Esophagus (tissue), 2 donors: ENCODE measurements around the gene FAM120C. TPM values are rescaled to one million over a fixed set of nuclear protein-coding genes. Genes with fewer than 3 reads are reported as not detected.

ENCODE experiments used
- H3K27ac ChIP-seq, 2 donors: one replicate each; pipeline ENCODE4 v1.5.1; 2013; ENCODE audit warnings: low read depth in 2 of 2, mild to moderate bottlenecking in 2 of 2, inconsistent platforms in 1 of 2, low read length in 1 of 2, moderate library complexity in 1 of 2
- H3K27me3 ChIP-seq, 2 donors: one replicate each; pipeline ENCODE4 v1.6.1; 2013; ENCODE audit warnings: low read length in 2 of 2, control low read depth in 1 of 2, mild to moderate bottlenecking in 1 of 2; ENCODE audit not compliant: insufficient read depth in 2 of 2, control insufficient read depth in 1 of 2
- H3K36me3 ChIP-seq, 2 donors: one replicate each; pipeline ENCODE4 v1.6.1; 2013; ENCODE audit warnings: low read length in 1 of 2; ENCODE audit not compliant: control insufficient read depth in 2 of 2, insufficient read depth in 2 of 2
- H3K4me1 ChIP-seq, 2 donors: one replicate each; pipeline ENCODE4 v1.6.1; 2013; ENCODE audit warnings: low read length in 1 of 2; ENCODE audit not compliant: control insufficient read depth in 2 of 2, insufficient read depth in 2 of 2
- H3K4me3 ChIP-seq, 2 donors: one replicate each; pipeline ENCODE4 v1.5.1; 2013; ENCODE audit warnings: low read length in 2 of 2, mild to moderate bottlenecking in 2 of 2, low read depth in 1 of 2, moderate library complexity in 1 of 2
- H3K9me3 ChIP-seq, 2 donors: one replicate each; pipeline ENCODE4 v1.6.1; 2013; ENCODE audit warnings: mild to moderate bottlenecking in 2 of 2, low read depth in 1 of 2, low read length in 1 of 2, moderate library complexity in 1 of 2; ENCODE audit not compliant: control insufficient read depth in 2 of 2, insufficient read depth in 1 of 2
- WGBS, 2 donors: extraction: QIAGEN DNeasy Blood & Tissue Kit; methylation state at CpG; one replicate each; pipeline ENCODE4 v1.1.7; 2013; 5-methylcytosine and 5-hydroxymethylcytosine counted together
- polyA plus RNA-seq, 2 donors: library from polyadenylated mRNA; stranded (reverse); fragments of 200-250 nt; gene quantifications; one replicate each; pipeline ENCODE4 v1.2.3, GENCODE V29; 2013
- donor health status: healthy with polysubstance abuse.
- donor health status: Bipolar disorder and iron deficiency.

Gene FAM120C
- polyA plus RNA-seq, 2 donors: 2.5 to 3.5 TPM

DNA sequence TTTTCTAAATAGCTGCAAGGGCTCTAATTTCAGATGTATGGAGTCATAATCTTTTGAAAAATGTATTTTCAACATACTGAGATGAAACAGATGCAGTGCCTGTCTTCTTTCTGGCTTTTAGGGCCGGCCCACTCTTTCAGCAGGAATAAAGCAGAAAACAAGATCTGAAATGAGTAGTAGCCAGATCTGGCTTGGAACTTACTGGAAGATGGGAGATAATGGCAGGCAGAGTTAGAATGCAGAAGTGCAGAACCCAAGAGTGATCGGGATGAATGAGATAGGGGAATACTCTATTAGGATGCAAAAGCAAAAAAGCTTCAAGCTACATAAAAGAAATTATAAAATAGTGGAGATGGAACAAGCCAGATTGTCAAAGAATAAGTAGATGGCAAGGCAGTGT, 1.4 kb upstream of the FAM120C start:
- Histone ChIP-seq H3K4me1 (peaks cover 0 to 2% of the 10 kb centered on the region in 2 donors), H3K4me3 (no peak overlapping the region), H3K36me3 (no peaks in the 10 kb centered on the region), H3K9me3 (no peaks in the 10 kb centered on the region), H3K27ac (no peak overlapping the region), H3K27me3 (no peaks in the 10 kb centered on the region)
- WGBS, 2 donors: 84 to 85% methylated on average over 2 of the region's 2 CpGs

DNA sequence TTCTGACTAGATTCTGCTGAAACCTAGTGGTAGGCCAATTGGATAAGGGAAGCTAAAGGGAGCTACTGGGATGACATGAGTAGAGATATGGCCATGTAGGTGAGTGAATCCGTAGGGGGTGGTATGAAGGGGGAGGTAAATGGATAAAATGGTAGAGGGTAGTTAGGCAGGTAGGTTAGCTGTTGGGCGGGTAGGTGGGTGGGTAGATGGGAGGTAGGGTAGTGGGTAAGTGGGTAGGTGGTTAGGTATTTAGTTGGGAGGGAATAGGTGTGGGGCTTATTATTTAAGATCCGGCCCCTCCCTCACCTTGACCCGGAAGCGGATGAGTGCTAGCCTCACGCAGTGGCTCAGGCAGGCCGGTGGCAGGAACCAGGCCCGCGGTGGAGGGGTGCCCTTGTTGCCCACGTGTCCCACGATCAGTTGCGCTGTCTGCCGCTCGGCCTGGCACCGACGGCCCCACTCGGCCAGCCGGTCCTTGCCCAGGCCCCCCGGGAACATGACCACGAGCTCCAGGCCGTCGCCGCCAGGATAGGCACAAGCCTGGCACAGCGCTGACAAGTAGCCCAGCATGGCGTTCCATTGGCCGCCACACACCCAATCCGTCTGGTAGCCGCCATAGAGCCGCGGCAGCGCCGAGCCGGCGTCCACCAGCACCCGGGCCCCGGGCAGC, 725 bp downstream of the FAM120C start:
- Histone ChIP-seq H3K27ac (peak overlapping the region; percentile 86 to 89), H3K4me1 (peaks cover 0 to 2% of the 10 kb centered on the region in 2 donors)
- 1 to 29% methylated on average over 29 to 36 of the region's 36 CpGs for WGBS, 2 donors

GRCh38 chrX:54181202-54181953, 1.7 kb downstream of the FAM120C start:
- H3K27me3 ChIP-seq: no peaks in the 10 kb centered on the region
- WGBS, 2 donors: 21 to 38% methylated on average over 4 of the region's 4 CpGs
- peaks cover 0 to 2% of the 10 kb centered on the region in 2 donors for H3K4me1 ChIP-seq
- peak overlapping the region; percentile 16 to 89 for H3K27ac ChIP-seq
- H3K9me3 ChIP-seq: no peaks in the 10 kb centered on the region
- no peaks in the 10 kb centered on the region for H3K36me3 ChIP-seq
- H3K4me3 ChIP-seq: peak overlapping the region in 1 of 2 donors; percentile 64

More for the DNA sequence above, 725 bp downstream of the FAM120C start:
- no peaks in the 10 kb centered on the region for H3K27me3 ChIP-seq
- H3K9me3 ChIP-seq: no peaks in the 10 kb centered on the region
- H3K36me3 ChIP-seq: no peaks in the 10 kb centered on the region
- H3K4me3 ChIP-seq: peak overlapping the region; percentile 64 to 86

DNA sequence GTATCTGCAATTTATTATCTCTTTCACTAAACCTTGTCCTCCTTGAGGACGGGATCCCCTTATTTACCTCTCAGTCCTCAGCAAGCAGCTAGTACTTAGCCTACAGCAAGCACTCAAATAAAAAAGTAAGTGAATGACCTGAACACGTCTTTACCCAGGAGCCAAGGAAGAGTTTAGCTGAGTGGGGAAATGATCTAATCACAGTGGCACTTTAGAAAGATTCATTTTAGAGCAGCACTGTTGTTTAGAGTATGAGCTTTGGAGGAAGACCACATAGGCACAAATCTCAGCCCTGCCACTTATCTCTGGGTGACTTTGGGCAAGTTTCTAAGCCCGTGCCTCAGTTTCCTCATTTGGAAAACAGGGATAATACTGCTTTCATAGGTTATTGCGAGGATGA, 2.7 kb downstream of the FAM120C start:
- H3K4me3 ChIP-seq: no peak overlapping the region
- no peak overlapping the region for H3K27ac ChIP-seq
- peaks cover 0 to 2% of the 10 kb centered on the region in 2 donors for H3K4me1 ChIP-seq
- no peaks in the 10 kb centered on the region for H3K27me3 ChIP-seq
- H3K36me3 ChIP-seq: no peaks in the 10 kb centered on the region
- 47 to 48% methylated on average over 4 of the region's 4 CpGs for WGBS, 2 donors
- H3K9me3 ChIP-seq: no peaks in the 10 kb centered on the region

- no peak overlapping the region for H3K27ac ChIP-seq
- H3K4me1 ChIP-seq: peaks cover 0 to 2% of the 10 kb centered on the region in 2 donors
- WGBS, 2 donors: 35 to 43% methylated on average over 5 of the region's 5 CpGs
- H3K36me3 ChIP-seq: no peaks in the 10 kb centered on the region
- no peaks in the 10 kb centered on the region for H3K9me3 ChIP-seq
- H3K4me3 ChIP-seq: no peak overlapping the region
- no peaks in the 10 kb centered on the region for H3K27me3 ChIP-seq
Measured at GRCh38 chrX:54178100-54178940, 4.7 kb downstream of the FAM120C start.

GRCh38 chrX:54177306-54177705, 5.7 kb downstream of the FAM120C start:
- Histone ChIP-seq H3K9me3 (no peaks in the 10 kb centered on the region), H3K27me3 (no peaks in the 10 kb centered on the region), H3K36me3 (no peaks in the 10 kb centered on the region), H3K4me1 (peaks cover 0 to 2% of the 10 kb centered on the region in 2 donors), H3K27ac (peak overlapping the region; percentile 29 to 70), H3K4me3 (no peak overlapping the region)
- WGBS, 2 donors: 54 to 77% methylated on average over 3 of the region's 3 CpGs

DNA sequence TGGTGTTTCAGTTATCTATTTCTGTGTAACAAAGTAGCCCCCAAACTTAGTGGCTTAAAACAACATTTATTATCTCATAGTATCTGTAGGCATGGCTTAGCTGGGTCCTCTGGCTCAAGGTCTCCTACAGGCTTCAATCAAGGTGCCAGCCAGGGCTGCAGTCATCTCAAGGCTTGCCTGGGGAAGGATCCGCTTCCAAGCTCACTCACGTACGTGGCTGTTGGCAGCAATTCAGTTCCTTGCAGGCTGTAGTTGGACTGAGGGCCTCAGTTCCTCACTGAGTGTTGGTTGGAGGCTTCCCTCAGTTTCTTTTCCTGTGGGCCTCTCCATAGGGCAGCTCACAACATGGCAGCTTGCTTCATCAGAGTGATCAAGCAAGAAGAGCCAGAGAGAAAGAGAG, 9.3 kb downstream of the FAM120C start:
- Histone ChIP-seq H3K36me3 (no peaks in the 10 kb centered on the region), H3K4me1 (no peaks in the 10 kb centered on the region), H3K27ac (no peak overlapping the region), H3K27me3 (no peaks in the 10 kb centered on the region), H3K9me3 (no peaks in the 10 kb centered on the region), H3K4me3 (no peak overlapping the region)
- WGBS, 2 donors: 59 to 71% methylated on average over 3 of the region's 3 CpGs

DNA sequence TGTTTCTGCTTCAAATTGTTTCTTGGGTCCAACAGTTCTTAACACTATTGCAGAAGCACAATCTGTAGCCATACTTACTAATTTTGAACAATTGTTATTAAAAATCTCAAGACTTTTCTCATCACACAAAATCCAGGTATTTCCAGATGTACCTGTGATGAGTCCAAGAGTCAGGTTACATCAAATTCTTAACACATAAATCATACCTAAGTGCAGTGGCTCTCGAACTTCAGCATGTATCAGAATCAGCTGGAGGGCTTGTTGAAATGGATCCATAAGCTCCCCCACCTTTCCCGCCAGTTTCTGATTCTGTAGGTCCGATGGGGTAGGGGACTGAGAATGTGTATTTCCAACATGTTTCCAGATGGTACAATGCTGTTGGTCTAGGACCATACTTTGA, 10.6 kb downstream of the FAM120C start:
- Histone ChIP-seq H3K36me3 (no peaks in the 10 kb centered on the region), H3K27me3 (no peaks in the 10 kb centered on the region), H3K27ac (no peak overlapping the region), H3K4me1 (no peaks in the 10 kb centered on the region), H3K4me3 (no peak overlapping the region), H3K9me3 (no peaks in the 10 kb centered on the region)
- 67 to 69% methylated on average over 3 of the region's 3 CpGs for WGBS, 2 donors

- no peak overlapping the region for H3K27ac ChIP-seq
- WGBS, 2 donors: 55 to 75% methylated on average over 4 of the region's 4 CpGs
Measured at GRCh38 chrX:54171527-54172250, 11.4 kb downstream of the FAM120C start.

More at GRCh38 chrX:54171527-54172250, 11.4 kb downstream of the FAM120C start:
- H3K9me3 ChIP-seq: no peaks in the 10 kb centered on the region
- H3K36me3 ChIP-seq: no peaks in the 10 kb centered on the region
- peaks cover 0 to 2% of the 10 kb centered on the region in 2 donors for H3K27me3 ChIP-seq
- no peak overlapping the region for H3K4me3 ChIP-seq
- H3K4me1 ChIP-seq: no peaks in the 10 kb centered on the region
